Measurements from ENCODE around the gene EHMT1.
"Not testable (repeated sequence)": the region's sequence is repeated elsewhere in the genome, so short reads cannot be mapped to it uniquely, and the experiment has no call there.

The EHMT1 gene

DNA sequence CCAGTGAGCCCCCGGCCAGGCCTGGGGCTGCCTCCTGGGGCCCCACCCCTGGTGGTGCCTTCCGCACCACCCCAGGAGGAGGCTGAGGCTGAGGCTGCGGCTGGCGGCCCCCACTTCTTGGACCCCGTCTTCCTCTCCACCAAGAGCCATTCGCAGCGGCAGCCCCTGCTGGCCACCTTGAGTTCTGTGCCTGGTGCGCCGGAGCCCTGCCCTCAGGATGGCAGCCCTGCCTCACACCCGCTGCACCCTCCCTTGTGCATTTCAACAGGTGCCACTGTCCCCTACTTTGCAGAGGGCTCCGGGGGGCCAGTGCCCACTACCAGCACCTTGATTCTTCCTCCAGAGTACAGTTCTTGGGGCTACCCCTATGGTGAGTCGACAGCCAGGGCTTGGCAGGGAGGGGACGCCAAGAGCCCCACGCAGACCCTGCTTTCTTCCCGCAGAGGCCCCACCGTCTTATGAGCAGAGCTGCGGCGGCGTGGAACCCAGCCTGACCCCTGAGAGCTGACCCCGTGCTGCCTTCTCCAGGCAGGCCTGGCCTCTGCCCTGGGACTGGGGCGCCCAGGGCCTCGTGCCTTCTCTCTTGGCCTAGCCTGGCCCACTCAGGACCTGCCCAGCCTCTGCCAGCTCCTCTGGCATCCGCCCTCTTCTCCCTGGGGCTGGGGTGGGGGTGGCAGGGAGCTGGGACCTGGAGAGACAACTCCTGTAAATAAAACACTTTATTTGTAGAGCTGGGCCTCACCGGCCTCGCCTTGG is 4.0 kb upstream of the EHMT1 start:
- in situ Hi-C loops (cut with MboI; ENCODE audit: low sequenced_read_pairs), result no loop called here

DNA sequence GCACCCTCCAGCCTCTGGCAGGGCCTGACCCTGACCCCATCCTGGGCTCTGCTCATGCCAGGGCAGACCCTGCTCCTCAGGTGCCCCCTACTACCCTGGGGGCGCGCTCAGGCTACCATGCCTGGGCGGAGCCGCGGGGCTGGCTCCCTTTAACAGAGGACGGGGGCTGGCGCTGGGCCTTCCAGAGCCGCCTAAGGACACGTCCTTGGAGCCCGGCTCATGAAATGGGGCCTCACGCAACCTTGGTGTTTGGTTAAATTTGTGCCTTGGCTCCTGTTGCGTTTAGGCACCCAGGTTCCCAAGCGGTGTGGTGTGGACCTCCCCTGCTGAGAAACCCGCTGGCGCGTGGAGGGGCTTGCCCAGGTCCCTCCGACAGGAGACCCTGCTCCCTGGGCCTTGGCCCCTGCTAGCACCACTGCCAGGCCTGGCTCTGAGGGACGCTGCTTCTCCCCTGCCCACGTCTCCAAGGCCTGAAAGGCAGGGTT is 3.4 kb upstream of the EHMT1 start:
- in situ Hi-C loops (cut with MboI; ENCODE audit: low sequenced_read_pairs), result no loop called here

DNA sequence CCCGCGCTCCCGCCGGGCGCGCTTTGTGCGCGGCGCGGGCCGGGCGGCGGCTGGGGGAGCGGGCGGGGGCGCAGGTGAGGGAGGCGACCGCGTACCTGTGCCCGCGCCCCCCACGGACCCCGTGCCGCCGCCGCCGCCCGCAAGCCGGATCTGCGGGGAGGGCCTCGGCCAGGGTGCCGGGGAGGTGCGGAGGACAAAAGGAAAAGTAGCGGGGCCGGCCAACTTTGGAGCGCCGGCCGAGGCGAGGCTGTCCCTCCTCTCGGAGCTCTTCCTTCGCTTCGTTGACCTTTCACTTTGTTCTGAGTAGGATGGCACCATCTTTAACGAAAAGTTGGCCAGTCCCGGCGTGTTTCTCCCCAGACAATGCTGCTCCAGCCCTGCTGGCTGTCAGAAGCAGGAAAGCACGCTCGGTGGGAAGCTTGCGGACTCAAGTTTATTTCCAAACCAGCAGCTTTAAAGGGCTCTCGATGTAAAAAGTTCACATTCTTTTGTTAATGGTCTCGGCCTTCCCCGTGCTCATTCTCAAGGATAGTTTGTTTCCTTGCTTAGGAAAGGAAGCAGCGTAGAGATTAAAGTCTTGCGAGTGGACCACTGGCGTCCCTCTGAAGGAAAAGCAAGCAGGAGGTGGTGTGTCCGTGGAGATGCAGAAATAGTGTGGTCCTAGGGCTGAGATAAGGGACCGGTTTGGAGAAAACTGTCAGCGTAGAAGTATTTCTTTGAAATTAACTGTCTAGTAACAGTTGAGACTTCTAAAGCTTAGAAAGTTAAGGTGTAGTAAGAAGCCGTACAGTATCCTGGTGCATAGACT is 639 bp downstream of the EHMT1 start:
- in situ Hi-C loops (cut with MboI; ENCODE audit: low sequenced_read_pairs), result no loop called here

DNA sequence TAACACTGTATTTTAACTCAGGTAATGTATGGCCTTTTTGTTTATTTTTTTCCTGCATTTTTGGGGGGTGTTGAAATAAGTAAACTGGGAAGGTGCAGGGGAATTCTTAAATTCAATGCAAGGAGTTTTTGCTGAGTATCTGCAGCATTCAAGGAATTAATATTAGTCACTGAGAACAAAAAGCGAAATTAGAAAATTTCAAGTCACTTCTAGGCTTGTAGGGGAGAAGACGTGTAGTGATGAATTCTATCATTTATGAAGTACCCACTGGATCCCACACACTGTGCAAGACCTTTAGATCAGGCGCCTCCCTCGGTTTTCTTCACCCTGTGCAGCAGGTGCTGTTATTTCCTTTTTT is 1.2 kb downstream of the EHMT1 start:
- in situ Hi-C loops (cut with MboI; ENCODE audit: low sequenced_read_pairs), result no loop called here

DNA sequence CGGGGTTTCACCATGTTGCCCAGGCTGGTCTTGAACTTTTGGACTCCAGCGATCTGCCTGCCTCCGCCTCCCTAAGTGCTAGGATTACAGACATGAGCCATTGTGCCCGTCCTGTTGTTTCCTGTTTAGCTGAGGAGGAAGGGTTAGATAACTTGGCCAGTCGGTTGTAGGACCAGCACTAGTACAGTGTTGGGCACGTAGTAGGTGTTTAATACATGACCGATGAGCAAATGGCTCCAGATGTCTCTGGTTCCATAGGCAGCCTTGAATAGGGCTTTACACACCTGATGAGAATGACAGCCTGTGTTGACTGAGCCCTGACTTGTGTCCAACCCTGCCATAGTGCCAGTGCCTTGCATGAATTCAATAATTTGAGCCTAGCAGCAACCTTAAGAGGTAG is 1.8 kb downstream of the EHMT1 start:
- in situ Hi-C loops (cut with MboI; ENCODE audit: low sequenced_read_pairs), result no loop called here

DNA sequence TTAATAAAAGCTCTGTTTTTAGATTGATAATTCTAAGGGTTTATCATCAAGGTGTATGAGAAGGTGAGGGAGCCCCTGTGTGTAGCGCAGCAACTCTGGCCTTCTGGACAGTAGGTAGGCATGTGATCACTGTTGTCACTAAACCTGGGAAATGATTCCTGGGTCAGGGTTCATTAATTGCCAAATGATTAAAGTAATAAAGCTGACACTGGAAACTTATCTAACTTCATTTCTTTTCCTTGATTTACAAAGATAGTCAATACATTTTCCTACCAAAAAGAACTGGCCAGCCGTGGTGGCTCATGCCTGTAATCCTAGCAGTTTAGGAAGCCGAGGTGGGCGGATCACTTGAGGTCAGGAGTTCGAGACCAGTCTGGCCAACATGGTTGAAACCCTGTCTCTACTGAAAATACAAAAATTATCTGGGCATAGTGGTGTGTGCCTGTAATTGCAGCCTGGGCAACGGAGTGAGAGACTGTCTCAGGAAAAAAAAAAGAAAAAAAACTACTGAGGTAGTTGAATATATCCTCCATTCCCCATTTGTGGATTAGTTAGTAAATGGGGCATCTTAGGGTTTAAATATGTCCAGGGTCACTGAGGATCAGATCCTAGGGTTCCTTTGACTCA is 2.4 kb downstream of the EHMT1 start:
- in situ Hi-C loops (cut with MboI; ENCODE audit: low sequenced_read_pairs), result no loop called here

DNA sequence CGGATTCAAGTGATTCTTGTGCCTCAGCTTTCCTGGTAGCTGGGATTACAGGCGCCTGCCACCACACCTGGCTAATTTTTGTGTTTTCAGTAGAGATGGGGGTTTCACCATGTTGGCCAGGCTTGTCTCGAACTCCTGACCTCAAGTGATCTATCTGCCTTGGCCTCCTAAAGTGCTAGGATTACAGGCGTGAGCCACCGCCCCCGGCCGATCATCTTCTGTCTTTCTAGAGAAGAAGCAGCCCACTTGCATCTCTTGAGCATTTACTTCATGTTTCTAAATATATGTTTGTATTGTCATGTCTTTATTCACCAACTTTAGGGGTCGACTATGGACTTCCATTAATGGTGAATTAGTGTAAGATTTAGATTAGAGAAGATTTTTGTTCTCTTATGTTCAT is 3.4 kb downstream of the EHMT1 start:
- in situ Hi-C loops (cut with MboI; ENCODE audit: low sequenced_read_pairs), result not testable (repeated sequence)

DNA sequence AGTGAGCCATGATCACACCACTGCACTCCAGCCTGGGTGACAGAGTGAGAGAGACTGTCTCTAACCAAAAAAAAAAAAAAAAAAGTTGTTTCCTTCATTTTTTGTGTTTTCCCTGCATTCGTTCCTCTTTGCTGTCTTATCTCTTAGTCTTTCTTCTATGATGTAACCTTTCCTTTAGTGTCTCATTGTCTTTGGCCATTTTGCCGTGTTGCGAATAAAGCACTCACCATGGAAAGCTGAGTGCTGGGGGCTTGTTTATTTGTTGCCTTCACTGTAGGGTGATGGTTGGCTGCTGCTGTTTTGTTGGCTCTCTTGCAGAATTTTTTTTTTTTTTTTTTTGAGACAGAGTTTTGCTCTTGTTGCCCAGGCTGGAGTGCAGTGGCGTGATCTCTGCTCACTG is 7.7 kb downstream of the EHMT1 start:
- in situ Hi-C loops (cut with MboI; ENCODE audit: low sequenced_read_pairs), result no loop called here

DNA sequence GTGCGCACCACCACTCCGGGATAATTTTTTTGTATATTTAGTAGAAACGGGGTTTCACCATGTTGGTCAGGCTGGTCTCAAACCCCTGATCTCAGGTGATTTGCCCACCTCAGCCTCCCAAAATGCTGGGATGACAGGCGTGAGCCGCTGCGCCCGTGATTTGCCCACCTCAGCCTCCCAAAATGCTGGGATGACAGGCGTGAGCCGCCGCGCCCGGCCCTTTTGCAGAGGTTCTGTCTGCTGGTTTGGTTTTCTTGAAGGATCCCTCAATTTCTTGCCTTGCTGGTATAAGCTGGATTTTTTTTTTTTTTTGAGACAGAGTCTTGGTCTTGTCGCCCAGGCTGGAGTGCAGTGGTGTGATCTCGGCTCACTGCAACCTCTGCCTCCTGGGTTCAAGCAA is 8.6 kb downstream of the EHMT1 start:
- in situ Hi-C loops (cut with MboI; ENCODE audit: low sequenced_read_pairs), result not testable (repeated sequence)

DNA sequence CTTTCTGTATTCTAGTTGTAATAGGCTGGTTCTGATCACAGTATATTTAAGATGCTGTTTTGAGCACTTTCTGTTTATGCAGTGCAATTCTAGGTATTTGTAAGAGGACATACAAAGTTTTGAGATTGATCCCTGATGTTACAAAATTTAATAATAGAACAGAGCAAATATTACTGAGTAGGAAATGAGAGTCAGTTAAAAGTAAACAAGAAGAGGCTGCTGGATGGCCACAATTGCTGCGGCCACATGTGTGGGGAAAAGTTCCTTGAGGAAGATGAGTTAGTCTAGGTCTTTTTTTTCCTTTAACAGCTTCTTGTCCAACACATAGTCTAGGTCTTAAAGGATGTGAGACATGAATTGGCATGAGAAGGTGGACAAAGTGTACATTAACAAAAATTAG is 11.3 kb downstream of the EHMT1 start:
- in situ Hi-C loops (cut with MboI; ENCODE audit: low sequenced_read_pairs), result no loop called here

DNA sequence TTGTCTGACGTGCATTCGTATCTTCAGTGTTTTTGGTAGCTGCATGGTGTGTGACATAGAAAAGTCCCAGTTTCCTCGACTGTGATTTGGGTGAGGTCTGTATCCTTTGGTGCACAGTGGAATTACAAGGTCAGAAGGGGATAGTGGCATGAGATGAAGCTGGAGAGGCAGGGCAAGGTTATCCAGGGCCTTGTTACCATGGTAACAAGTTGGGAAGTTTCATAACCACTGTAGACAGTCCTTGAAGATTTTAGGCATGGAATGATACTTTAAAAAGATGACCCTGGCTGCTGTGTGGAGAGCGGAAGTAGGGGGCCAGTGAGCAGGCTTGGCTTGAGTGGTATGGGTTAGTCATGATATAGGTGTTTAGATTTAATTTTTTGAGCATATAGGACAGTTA is 11.9 kb downstream of the EHMT1 start:
- in situ Hi-C loops (cut with MboI; ENCODE audit: low sequenced_read_pairs), result no loop called here

DNA sequence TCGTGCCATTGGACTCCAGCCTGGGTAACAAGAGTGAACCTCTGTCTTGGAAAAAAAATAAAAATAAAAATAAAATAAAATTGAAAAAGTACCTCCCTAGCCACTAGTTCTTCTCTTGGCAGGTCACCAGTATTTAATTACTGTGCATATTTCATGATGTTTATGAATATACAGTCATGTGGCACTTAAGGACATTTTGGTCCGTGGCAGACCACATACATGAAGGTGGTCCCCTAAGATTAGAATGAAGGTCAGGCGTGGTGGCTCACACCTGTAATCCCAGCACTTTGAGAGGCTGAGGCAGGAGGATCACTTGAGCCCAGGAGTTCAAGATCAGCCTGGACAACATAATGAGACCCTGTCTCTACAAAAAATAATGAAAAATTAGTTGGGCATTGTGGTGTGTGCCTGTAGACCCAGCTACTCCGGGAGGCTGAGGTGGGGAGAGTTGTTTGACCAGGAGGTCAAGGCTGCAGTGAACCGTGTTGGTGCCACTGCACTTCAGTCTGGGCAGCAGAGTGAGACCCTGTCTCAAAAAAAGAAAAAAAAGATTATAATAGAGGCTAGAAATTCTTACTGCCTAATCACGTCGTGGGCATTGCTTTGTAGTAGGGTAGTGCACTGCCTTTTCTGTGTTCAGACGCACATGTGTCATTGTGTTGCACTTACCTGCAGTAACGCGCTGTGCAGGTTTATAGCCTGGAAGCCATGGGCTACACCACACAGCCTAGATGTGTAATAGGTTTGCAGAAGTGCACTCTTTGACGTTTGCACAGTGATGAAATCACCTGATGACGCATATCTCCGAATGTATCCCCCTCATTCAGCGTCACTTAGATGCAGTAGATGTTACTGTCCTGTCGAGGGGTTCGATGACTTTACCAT is 12.8 kb downstream of the EHMT1 start:
- in situ Hi-C loops (cut with MboI; ENCODE audit: low sequenced_read_pairs), result no loop called here

DNA sequence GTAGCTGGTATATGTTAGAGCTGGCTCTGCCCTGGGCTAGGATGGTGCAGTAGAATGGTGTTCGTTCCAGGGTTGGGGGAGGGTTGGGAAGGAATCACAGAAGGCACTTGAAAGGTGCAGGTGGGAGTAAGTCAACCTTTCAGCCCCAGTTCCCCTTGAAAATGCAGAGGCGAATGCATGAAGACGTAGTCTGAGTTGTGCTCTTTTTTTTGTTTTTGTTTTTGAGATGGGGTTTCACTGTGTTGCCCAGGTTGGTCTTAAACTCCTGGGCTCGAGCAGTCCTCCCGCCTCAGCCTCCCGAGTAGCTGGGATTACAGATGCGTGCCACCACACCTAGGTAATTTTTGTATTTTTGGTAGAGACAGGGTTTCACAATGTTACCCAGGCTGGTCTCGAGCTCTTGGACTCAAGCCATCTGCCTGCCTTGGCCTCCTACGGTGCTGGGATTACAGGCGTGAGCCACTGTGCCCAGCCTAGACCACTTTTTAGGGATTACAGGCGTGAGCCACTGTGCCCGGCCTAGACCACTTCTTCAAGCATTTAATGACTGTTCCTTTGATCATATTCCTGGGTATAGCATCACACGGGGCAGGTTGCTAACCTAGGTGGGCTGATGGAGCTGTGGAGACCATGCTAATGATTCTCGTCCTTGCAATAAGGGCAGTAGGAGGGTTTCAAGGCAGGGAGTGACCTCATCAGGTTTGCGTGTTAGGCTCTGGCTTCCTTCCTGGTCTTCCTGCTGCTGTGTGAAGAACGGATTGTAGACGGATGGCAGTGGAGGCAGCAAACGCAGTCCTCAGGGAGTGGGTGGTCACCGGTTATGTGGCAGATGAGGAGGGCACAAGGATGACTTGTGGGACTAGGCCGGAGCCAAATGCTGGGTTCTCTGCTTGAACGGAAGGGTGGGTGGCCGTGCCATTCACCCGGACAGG is 13.7 kb downstream of the EHMT1 start:
- in situ Hi-C loops (cut with MboI; ENCODE audit: low sequenced_read_pairs), result no loop called here

DNA sequence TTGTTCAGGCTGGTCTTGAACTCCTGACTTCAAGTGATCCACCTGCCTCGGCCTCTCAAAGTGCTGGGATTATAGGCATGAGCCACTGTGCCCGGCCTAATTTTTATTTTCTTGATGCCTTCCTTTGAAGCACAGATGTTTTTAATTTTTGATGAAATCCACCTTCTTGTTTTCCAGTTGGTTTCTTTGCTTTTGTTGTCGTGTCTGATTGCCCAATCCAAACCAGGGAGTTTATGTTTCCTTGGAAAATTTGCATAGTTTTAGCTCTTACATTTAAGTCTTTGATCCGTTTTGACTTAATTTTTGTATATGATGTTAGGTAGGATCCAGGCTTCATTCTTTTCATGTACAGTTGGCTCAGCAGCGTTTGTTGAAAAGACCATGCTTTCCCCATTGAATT is 15.2 kb downstream of the EHMT1 start:
- in situ Hi-C loops (cut with MboI; ENCODE audit: low sequenced_read_pairs), result no loop called here

DNA sequence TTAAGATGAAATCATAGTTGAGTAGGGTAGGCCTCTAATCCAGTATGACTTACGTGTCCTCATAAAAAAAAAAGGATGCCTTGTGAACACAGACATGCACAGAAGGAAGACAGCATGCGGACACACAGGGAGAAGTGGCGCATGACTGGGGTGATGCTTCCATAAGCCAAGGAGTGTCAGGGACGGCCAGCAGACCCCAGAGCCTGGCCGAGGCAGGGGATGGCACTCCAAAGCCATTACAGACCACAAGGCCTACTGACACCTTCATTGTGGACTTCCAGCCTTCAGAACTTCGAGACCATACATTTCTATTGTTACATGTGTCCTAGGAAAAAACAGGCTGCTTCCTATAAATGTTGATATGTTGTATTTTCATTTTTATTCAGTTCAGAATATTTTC is 19.9 kb downstream of the EHMT1 start:
- in situ Hi-C loops (cut with MboI; ENCODE audit: low sequenced_read_pairs), result no loop called here

DNA sequence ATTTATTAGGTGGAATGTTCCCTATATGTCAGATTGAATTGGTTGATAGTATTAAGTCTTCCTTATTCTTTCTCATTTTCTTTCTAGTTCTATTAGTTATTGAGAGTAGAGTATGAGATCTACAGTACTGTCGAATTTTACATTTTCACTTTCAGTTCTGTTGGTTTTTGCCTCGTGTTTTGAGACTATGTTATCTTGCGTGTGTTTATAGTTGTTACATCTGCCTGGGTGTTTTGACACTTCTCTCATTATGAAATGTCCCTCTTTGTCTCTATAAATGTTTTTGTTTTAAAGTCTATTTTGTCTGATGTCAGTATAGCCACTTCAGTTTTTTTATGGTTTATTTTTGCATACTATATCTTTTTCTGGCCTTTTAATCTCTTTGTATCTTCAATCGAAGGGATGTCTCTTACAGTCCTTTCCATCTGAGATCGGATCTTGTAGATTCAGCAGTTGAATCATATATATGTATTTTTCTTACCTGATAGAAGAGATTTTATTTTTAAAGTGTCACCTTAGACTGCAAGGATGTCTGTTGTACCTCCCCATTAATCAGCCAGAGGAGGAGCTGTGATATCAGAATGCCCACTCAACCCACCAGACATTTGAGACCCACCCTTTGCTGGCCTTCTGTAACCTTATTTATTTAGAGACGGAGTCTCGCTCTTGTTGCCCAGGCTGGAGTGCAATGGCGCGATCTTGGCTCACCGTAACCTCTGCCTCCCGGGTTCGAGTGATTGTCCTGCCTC is 20.7 kb downstream of the EHMT1 start:
- in situ Hi-C loops (cut with MboI; ENCODE audit: low sequenced_read_pairs), result no loop called here

DNA sequence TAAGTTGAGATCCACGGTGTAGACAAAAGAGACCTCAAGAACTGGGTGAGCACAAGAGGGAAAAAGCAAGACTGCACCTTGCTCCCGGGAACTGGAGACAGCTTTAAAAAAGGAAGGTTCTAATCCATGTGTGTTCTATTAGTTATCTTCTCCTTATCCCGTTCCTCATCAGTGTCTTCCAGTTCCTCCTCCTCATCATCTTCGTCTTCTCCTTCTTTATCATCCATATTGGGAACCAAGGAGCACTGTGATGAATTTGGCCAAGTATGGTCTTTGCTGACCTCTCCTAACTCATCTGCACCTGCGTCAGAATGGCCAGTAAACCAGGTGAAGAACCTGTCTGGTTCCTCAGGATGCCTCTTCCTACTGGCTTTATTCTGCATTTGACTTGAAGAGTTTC is 22.1 kb downstream of the EHMT1 start:
- in situ Hi-C loops (cut with MboI; ENCODE audit: low sequenced_read_pairs), result no loop called here

DNA sequence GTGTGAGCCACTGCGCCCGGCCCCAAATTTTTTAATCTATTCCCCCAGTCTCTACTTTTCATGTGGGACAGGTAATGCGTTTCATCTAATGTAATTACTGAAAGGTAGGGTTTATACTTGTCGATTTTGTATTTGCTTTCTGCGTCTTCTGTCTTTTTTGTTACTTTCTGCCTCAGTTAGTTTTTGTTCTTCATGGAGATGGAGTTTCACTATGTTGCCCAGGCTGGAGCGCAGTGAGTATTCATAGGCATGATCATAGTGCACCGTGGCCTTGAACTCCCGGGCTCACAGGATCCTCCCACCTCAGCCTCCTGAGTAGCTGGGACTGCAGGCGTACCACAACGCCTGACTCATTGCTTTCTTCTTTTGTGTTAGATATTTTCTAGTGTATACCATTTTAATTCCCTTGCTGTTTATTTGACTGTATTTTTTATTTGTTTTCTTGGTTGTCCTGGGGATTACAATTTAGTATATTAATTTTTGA is 23.4 kb downstream of the EHMT1 start:
- in situ Hi-C loops (cut with MboI; ENCODE audit: low sequenced_read_pairs), result no loop called here

DNA sequence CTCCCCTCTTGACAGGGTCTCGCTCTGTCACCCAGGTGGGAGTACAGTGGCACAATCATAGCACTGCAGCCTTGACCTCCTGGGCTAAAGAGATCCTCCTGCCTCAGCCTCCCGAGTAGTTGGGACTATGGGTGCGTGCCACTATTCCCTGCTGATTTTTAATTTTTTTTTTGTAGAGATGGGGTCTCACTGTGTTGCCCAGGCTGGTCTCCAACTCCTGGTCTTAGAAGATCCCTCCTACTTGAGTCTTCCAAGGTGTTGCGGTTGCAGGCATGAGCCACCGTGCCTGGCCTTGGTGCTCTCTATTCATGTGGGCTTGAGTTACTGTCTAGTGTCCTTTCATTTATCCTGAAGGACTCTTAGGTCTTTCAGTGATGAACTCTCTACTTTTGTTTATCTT is 24.1 kb downstream of the EHMT1 start:
- in situ Hi-C loops (cut with MboI; ENCODE audit: low sequenced_read_pairs), result no loop called here

All from hTERT RPE-1 (cell line).